Activated CD8-positive, alpha-beta memory T cell treated with anti-CD3 and anti-CD28 coated beads, Interleukin-2, amount 50 U/mL, for 24 hours (primary cell): ENCODE results near the gene C1orf56.
A peak's percentile ranks its signal among the peaks of the same experiment; 100 is the strongest.

ENCODE experiments used
- DNase-seq: peaks from one replicate; pipeline ENCODE4 v3.0.0-alpha.2; 2020; ENCODE audit errors: extremely low read depth

C1orf56 gene

DNA sequence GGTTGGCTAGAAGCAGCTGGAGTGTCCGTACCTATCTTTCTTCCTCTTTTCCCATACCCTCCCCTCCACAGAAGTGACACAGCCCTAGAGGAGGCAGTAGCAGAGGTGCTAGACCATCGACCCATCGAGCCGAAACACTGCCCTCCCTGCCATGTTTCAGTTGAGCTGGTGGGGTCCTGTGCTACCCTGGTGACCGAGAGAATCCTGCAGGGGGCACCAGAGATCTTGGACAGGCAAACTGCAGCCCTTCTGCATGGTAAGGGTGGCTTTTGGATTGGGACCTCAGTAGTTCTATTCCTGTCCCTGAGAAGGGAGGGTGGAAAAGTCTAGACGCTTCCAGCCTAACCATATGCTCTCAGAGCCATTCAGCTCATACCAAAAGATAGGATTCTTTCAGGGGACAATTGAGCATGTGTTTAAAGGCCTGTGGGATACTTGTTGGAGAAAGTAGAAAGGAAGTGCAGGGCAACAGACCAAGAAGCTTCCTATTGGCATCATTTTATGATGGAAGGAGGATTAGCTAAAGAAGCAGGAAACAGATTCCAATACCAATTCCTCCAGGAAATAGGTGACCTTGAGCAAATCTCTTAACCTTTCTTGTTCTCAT, 22.9 kb upstream of the C1orf56 start:
- DNase-seq = peak; percentile 53

DNA sequence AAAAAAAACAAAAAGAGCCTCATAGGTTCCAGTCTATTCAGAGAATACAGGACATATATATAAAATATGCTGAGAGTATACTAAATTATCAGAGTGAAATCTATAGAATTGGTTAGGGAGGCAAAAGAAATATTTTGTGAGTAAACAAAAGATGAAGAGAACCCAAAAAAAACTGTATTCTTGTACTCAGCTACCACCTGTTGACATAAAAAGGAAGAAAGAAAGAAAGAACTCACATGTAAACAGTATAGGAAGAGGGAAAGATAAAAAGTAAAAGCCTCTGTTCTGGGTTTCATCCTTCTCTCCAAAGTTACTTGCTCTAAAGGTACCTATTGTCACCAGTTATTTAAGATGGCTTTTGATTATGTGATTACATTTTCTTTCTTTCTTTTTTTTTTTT, 21.1 kb upstream of the C1orf56 start:
- no peak for DNase-seq

DNA sequence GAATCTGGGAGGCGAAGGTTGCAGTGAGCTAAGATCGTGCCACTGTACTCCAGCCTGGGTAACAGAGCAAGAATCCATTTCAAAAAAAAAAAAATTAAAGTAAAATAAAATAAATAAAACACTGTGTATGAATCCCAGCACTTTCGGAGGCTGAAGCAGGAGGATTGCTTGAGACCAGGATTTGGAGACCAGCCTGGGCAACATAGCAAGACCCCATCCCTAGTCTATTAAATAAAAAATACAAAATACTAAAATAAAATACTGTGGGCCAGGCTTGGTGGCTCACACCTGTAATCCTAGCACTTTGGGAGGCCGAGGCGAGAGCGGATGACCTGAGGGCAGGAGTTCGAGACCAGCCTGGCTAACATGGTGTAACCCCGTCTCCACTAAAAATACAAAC, 15.4 kb upstream of the C1orf56 start:
- DNase-seq = no peak

DNA sequence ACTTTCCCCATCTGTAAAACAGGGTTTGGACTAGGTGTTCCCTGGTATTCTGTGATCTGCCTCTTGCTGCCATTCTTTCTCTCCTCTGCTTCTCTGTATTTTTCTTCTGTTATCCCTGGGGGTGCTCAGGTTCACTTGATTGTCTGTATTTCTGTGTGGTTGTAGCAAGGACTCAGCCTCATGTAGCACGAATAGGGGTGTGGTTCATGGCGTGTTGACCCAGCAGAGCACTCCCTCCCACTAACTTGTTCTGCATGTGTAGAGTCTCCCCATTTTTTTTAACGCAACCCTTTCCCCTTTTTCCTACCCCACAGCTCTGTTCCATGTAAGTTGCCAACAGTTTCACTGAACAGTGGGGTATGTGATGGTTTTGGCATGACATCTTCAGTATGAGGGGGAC, 12.4 kb upstream of the C1orf56 start:
- no peak for DNase-seq

DNA sequence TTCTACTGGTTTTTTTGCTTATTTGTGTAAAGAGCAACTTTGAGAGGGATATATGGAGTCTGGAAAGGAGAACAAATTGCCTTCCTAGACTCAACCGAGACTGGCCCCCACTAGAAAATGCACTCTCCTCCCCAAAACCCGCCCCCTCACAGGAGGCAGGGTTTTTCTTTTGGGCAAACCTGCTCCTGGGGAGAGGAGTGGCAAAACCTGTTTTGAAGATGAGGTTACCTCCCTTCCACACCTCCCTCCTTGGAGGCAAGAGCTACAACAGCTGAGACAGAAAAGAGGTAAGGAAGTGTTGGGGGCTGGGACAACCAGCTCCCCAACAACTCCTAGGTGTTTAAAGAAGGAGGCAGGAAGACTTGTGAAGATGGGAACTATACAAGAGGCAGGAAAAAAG, 11.2 kb upstream of the C1orf56 start, which contains the start of gene BNIPL:
Gene BNIPL (plus strand): TSS at position 231 of the 400 bp plus-strand sequence. CDS start 140 bp downstream, at position 371.
- no peak for DNase-seq

DNA sequence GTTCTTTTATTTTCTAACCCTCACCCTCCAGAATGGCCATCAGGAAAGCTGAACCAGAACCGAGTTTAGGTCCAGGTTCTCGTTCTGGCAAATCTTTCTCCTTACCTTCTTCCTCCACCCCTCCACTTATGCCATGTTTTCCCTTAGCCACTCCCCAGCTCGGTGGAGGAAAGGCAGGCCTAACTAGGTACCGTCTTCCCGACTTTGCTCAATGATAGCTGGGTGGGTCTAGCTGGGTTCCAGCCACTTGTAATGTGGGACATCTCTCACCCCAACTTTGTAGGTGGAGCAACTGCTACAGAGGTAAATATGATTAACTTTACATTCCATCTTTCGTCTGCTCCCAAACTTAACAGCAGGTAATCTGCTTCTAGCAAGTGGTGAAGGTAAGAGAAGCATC, 10.5 kb upstream of the C1orf56 start:
- DNase-seq = no peak

DNA sequence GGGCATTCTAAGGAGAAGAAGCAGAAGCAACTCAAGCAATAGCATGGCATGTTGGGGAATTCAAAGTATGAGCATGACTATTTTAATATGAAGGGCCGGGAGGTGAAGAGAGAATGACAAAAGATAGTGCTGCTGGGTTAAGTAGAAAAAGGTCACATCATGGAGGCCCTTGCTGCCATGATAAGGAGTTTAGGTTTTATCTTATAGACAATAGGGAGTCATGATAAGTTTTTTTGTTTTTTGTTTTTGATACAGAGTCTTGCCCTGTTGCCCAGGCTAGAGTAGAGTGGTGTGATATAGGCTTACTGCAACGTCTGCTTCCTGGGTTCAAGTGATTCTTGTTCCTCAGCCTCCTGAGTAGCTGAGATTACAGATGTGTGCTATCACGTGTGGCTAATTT, 8.0 kb upstream of the C1orf56 start:
- DNase-seq = no peak

DNA sequence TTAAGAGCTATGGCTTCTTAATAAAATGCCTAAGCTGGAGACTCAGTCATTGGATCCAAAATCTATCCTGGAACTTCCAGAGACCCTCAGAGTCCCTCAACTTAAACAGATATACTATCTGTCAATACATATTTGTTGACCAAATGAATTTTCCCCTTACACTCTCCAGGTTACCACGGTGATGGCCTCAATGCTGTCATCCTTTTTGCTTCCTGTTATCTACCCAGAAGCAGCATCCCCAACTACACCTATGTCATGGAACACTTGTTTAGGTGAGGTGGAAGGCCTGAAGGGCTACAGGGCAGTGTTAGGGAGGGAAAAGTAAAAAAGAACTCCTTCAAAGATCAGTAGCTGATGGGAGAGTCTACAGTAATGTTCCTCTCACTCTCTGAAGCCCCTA, 4.4 kb upstream of the C1orf56 start:
- DNase-seq = no peak

DNA sequence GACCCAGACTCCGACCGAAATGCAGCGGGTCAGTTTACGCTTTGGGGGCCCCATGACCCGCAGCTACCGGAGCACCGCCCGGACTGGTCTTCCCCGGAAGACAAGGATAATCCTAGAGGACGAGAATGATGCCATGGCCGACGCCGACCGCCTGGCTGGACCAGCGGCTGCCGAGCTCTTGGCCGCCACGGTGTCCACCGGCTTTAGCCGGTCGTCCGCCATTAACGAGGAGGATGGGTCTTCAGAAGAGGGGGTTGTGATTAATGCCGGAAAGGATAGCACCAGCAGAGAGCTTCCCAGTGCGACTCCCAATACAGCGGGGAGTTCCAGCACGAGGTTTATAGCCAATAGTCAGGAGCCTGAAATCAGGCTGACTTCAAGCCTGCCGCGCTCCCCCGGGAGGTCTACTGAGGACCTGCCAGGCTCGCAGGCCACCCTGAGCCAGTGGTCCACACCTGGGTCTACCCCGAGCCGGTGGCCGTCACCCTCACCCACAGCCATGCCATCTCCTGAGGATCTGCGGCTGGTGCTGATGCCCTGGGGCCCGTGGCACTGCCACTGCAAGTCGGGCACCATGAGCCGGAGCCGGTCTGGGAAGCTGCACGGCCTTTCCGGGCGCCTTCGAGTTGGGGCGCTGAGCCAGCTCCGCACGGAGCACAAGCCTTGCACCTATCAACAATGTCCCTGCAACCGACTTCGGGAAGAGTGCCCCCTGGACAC, 534 bp downstream of the C1orf56 start:
- no peak for DNase-seq

DNA sequence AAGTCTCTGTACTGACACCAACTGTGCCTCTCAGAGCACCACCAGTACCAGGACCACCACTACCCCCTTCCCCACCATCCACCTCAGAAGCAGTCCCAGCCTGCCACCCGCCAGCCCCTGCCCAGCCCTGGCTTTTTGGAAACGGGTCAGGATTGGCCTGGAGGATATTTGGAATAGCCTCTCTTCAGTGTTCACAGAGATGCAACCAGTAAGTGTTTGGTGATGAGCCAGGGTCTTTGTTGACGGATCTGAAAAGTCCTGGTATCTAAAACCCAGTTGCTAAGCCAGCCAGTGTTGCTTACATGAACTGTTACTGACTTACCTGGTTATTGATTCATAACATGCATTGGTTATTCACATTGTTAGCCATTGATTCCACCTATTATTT, 1.1 kb downstream of the C1orf56 start:
- no peak for DNase-seq

DNA sequence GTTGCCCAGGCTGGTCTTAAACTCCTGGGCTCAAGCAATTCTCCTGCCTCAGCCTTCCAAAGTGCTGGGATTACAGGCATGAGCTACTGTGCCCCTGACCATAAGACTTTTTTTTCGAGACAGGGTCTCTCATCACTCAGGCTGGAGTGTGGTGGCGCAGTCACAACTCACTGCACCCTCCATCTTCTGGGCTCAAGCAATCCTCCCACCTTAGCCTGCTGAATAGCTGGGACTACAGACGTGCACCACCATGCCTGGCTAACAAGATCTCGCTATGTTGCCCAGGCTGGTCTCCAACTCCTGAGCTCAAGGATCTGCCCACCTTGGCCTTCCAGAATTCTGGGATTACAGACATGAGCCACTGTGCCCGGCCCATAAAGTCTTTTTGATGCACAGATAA, 1.9 kb downstream of the C1orf56 start:
- no peak for DNase-seq

DNA sequence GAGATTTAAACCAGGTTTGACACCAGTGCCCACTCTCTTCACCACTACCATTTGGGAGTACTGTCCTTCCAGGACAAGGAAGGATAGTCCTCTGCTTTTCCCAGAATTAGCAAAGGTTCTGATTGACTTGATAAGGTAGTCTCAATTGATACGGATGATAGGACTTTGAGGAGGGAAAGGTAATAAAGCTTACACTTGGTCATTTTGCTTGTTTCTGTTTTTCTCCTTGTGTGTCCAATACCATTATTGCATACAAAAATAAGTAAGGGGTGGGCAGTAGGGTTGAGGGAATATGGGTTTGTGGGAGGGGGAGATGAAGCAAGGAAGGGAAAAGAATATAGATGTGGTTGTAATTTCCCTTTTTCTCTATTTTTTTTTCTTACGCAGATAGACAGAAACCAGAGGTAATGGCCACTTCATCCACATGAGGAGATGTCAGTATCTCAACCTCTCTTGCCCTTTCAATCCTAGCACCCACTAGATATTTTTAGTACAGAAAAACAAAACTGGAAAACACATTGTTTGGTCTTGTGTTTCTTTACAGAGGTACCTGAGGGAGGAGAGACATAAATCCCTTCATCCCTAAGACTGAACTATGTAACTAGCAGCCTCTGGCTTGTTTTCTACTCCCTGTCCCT, 2.6 kb downstream of the C1orf56 start:
- DNase-seq = no peak

DNA sequence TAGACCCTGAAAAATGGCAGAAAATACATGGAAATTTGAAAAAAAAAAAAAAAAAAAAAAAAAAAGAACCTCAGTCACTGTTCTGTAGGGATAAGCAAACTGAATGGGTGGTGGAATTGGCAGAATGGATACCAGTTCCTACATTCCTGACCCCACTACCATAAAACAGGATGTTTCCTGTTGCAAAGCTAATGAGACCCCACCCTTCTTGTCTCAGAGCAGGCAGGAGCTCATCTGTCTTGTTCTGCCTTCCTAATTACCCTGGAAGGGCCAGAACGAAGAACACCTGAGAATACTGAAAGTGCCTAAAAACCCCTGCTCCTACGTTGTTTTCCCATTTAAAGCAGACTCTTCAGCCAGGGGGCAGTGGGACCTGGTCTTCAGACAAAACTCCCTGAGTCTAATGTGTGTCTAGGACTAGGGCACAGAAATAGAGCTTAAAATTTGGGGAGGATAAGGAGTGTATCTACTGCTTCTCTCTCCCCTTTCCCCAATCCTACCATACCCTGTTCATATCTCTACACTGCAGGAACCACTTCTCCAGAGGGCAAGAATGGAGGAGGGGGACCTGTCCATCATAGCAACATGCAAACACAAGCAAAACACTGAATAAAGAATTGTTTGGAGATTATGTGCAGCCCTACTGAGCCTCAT, 3.9 kb downstream of the C1orf56 start:
- DNase-seq = no peak

DNA sequence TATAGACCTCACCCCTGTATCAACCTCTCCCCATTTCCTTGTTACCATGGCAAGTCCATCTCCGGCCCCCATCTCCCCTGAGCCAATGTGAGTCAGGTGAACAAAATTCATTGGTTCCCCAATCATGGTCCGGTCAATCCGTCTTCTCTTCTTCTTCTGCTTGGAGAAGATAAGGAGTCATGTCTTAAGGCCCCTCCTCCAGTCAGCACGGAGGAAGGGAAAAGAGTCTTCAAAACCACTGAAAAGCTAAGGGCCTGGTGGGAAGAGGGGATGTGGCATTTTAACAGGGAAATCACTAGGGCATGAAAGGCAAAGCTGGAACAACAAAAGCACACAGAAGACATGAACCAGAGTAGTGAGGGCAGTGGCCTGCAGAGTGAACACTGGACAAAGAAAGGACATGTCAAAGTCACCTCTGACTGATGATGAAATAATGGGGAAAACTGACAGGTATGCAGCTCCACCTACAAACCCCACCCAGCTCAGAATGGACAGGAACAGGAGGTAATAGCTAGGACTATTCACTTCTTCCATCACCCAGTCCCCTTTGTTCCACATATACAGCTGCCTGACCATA, 7.5 kb downstream of the C1orf56 start:
- no peak for DNase-seq

DNA sequence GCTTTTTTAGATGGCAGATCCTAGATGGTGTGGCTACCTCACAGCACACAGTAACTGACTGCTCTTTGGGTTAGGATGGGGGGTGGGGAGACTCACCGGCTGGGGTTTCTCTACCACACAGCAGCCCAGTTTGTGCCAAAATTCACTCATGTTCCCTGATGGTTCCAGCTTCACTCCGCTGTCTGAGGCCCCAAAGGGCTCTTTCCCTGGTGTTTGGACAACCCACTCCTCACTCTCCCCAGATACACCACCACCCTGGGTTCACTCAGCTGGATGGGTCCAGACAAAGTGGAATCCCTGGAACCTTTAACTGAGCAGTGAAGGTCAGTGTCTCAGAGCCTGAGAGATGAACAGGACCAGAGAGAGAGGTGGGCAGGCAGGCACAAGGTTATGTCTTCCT, 8.0 kb downstream of the C1orf56 start:
- no peak for DNase-seq

DNA sequence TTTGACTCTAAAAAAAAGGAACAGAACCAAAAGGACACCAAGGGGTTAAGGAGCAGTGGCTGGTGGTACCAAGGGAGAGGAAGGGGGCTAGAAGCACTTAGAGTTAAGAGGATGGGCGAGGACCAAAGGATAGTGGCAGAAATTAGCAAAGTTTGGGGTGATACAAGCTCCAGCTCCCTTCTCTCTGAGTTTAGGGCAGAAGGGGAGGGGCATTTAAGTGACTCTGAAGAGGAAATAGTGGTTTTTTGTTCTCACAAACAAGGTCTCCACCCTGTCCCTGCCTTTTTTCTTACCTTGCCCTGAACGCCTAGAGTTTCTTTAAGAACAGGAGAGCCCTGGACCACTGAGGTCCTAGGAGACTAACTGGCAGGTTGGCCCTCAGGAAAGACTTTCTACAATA, 8.6 kb downstream of the C1orf56 start:
- DNase-seq = no peak

DNA sequence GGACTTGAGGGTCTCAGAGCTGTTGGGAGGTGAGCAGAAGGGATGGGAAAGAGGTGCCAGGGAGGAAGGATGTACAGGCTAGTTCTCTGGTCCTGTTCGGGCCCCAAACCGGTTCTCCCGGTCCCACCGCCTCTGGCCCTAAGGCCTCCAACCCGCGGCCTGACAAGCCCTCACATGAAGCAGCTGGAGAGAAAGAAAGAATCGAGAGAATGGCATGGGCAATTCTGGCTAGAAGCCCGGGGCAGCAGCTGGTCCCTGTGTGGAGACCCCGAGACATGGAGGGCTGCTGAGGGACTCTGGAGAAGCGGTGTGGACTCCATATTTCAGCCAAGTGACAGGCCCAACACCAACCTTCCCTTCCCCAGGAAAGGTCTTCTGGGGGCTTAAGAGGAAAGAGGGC, 11.1 kb downstream of the C1orf56 start:
- no peak for DNase-seq

DNA sequence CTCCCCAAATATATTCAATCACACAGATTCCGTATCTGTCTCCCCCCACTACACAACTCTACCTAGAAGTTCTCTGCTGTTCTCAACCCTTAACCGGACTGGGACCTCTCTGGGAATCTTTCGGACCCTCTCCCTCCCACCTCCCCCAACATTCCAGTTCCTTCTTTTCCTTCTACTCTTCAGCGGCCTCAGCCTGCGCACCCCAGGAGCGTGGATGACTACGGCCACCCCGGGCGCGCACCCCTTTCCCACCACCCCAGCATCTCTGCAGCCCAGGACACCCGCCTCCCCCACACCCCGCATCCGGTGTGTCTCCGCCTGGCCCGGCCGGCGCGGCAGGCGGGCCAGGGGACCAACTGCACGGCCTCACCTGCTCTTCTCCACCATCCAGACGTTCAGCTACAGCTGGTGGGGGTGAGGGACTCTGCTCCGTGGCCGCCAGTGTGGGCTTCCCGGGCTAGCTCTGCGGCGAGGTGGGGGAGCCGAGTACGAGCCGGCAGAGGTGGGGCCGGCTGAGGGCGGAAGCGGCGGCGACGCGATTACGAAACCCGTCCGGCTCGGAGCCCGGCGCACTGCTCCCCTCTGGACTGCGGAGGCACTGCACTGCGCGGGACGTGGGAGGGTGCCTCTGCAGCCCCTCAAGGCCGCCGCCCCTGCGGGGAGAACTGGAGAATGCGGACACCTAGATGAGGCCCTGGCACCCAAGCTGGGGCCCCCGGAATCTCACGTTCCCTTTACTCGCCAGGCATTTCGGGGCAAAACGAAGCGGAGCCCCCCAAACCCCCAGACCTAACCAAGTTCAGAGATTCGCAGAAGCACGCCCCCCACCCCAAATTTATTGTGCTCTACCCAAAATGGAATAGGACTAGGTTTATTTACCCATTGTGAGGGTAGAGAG, 11.8 kb downstream of the C1orf56 start, which contains the start of gene CDC42SE1:
Gene CDC42SE1 (minus strand): TSS at position 514 of the 898 bp plus-strand sequence. CDS start 3,892 bp downstream, outside the sequence.
- DNase-seq = peak; percentile 62

DNA sequence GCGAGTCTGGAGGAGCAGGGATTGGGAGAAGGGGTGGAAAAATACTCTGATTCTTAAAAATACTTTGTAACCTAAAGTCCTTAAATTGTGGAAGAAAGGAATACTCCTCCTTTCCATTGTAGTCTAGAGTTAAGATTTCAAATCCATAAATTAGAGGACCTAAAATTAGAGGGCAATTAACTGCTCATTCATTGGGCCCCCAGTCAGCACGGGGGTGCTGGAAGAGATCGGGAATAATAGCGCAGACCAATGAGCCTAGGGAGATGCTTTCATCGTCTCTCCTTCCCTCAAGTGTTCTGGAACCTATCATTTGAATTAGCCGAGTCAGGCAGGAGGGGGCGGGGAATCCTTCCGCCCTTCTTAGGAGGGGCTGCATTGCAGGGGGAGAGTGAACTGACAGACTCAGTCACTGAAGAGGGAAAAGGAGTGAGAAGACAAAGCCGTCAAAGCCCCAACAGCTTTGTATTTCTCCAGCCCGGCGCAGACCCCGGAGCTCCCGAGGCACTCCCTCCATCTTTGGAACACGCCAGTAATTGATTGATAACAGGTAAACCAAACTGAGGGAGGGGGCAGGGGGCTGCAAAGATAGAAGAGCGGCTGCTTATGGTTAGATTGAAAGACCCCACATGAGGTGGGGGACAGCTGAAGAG, 12.6 kb downstream of the C1orf56 start, which contains the start of gene MLLT11:
Gene MLLT11 (plus strand): TSS at position 391 of the 650 bp plus-strand sequence. CDS start 6,828 bp downstream, outside the sequence.
- DNase-seq = no peak

DNA sequence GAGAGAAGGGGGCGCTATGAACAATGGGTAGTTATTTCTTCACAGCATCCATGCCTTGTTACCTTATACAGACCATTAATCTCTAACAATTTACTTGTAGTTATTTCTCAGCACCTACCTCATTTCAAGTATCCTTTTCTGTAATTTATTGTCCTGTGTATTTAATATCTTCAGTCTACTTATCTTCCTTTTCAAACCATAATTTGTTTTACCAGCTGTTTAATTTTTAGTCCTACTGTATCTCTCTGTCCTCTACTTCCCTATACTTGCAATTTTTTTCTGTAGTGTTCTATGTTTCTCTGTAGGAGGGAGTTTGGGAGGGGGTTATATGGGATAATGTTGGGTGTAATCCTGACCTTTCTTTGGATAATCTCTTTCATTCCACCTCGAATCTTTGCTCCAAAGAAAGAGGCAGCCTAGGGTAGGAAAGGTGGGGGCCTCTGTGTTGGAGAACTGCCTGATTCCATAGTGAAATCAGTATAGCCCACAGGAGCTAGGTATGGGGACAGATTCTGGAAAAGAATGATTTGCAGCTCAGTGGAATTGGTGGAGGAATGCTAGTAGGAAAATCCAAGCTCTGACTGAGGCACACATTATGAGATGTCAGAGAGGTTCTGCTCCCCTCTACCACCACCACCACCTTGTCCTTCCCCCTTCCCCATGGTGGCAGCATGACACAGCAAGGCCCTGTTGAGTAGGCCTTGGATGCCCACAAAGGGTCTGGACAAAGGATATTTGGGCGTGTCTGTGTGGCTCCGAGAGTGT, 13.3 kb downstream of the C1orf56 start:
- no peak for DNase-seq
